SK-N-SH treated with all-trans-retinoic acid at 6 μM for 48 hours (cell line): Measurements from ENCODE around the gene NPR3.

ENCODE experiments used
- ATAC-seq: fragments of 200-7000 bp; cut with Tn5 transposase; 3 replicates; pipeline ENCODE4 v1.9.1; 2020; ENCODE audit warnings: mild to moderate bottlenecking, moderate library complexity
- ARNTL ChIP-seq: fragments of 450-650 bp; formaldehyde crosslinking; IDR thresholded peaks from 2 replicates; pipeline ENCODE4 v1.5.0; 2020; ENCODE audit warnings: low read depth, mild to moderate bottlenecking, moderate library complexity, borderline replicate concordance
- CREB5 ChIP-seq: fragments of 250-450 bp; sonication (Bioruptor Pico); IDR thresholded peaks from 2 replicates; pipeline ENCODE4 v1.5.1; 2020; ENCODE audit warnings: low read depth, mild to moderate bottlenecking, moderate library complexity
- CSDC2 ChIP-seq: fragments of 250-450 bp; sonication (Bioruptor Pico); IDR thresholded peaks from 2 replicates; pipeline ENCODE4 v1.5.0; 2020; ENCODE audit warnings: mild to moderate bottlenecking, moderate library complexity
- CSRNP3 ChIP-seq: fragments of 250-450 bp; sonication (Bioruptor Pico); IDR thresholded peaks from 2 replicates; pipeline ENCODE4 v1.5.1; 2021; ENCODE audit warnings: mild to moderate bottlenecking, moderate library complexity
- ESRRG ChIP-seq: fragments of 250-450 bp; sonication (Bioruptor Pico); IDR thresholded peaks from 2 replicates; pipeline ENCODE4 v1.6.1; 2021; ENCODE audit warnings: mild to moderate bottlenecking
- GLIS3 ChIP-seq: fragments of 250-450 bp; sonication (Bioruptor Pico); IDR thresholded peaks from 2 replicates; pipeline ENCODE4 v1.5.0; 2020; ENCODE audit warnings: mild to moderate bottlenecking, moderate library complexity
- ISL1 ChIP-seq: fragments of 250-450 bp; sonication (Bioruptor Pico); IDR thresholded peaks from 2 replicates; pipeline ENCODE4 v2.1.2; 2022; ENCODE audit warnings: mild to moderate bottlenecking, moderate library complexity
- OSR1 ChIP-seq: fragments of 250-450 bp; sonication (Bioruptor Pico); IDR thresholded peaks from 2 replicates; pipeline ENCODE4 v1.8.0; 2022; ENCODE audit warnings: moderate library complexity, mild to moderate bottlenecking, inconsistent platforms
- PATZ1 ChIP-seq: fragments of 250-450 bp; sonication (Bioruptor Pico); IDR thresholded peaks from 2 replicates; pipeline ENCODE4 v1.8.0; 2020; ENCODE audit warnings: mild to moderate bottlenecking, moderate library complexity, borderline replicate concordance
- POU6F1 ChIP-seq: fragments of 250-450 bp; sonication (Bioruptor Pico); IDR thresholded peaks from 2 replicates; pipeline ENCODE4 v1.8.0; 2021; ENCODE audit warnings: low read depth, mild to moderate bottlenecking, moderate library complexity, borderline replicate concordance
- RARB ChIP-seq: fragments of 250-450 bp; sonication (Bioruptor Pico); IDR thresholded peaks from 2 replicates; pipeline ENCODE4 v1.8.0; 2021; ENCODE audit warnings: mild to moderate bottlenecking, moderate library complexity
- SNAI2 ChIP-seq: fragments of 250-450 bp; sonication (Bioruptor Pico); IDR thresholded peaks from 2 replicates; pipeline ENCODE4 v1.5.0; 2020; ENCODE audit warnings: mild to moderate bottlenecking, moderate library complexity
- TCF4 ChIP-seq: fragments of 250-450 bp; sonication (Bioruptor Pico); IDR thresholded peaks from 2 replicates; pipeline ENCODE4 v1.8.0; 2021; ENCODE audit warnings: mild to moderate bottlenecking, moderate library complexity, borderline replicate concordance
- TOX ChIP-seq: fragments of 250-450 bp; sonication (Bioruptor Pico); IDR thresholded peaks from 2 replicates; pipeline ENCODE4 v1.8.0; 2021; ENCODE audit warnings: mild to moderate bottlenecking, moderate library complexity, borderline replicate concordance
- TSHZ2 ChIP-seq: fragments of 250-450 bp; sonication (Bioruptor Pico); IDR thresholded peaks from 2 replicates; pipeline ENCODE4 v1.5.0; 2020; ENCODE audit warnings: mild to moderate bottlenecking, moderate library complexity
- ZFP3 ChIP-seq: fragments of 250-450 bp; sonication (Bioruptor Pico); IDR thresholded peaks from 2 replicates; pipeline ENCODE4 v1.5.0; 2020; ENCODE audit warnings: mild to moderate bottlenecking, moderate library complexity
- ZNF565 ChIP-seq: fragments of 450-650 bp; formaldehyde crosslinking; conservative IDR thresholded peaks from 2 replicates; pipeline ENCODE4 v1.5.0; 2020; ENCODE audit warnings: low read depth, mild to moderate bottlenecking, moderate library complexity
- ZNF8 ChIP-seq: fragments of 450-650 bp; formaldehyde crosslinking; IDR thresholded peaks from 2 replicates; pipeline ENCODE4 v1.5.0; 2020; ENCODE audit warnings: mild to moderate bottlenecking, moderate library complexity

The NPR3 gene

GRCh38 chr5:32712481-32713360 is 1.6 kb downstream of the NPR3 start:
- TF ChIP-seq RARB (no peak), CSRNP3 (no peak), ARNTL (no peak), TOX (CRISPR knock-in tag) (no peak), ISL1 (CRISPR knock-in tag) (no peak), TCF4 (CRISPR knock-in tag) (no peak), GLIS3 (CRISPR knock-in tag) (no peak), OSR1 (CRISPR knock-in tag) (no peak), TSHZ2 (CRISPR knock-in tag) (no peak), SNAI2 (no peak), CSDC2 (no peak), ESRRG (no peak)
- TF ChIP-seq, all 23 proteins: peak for 0
- ATAC-seq: no peak

- no peak for ATAC-seq
These were observed 2.2 kb downstream of the NPR3 start for GRCh38 chr5:32713361-32713769.

More at GRCh38 chr5:32713361-32713769, 2.2 kb downstream of the NPR3 start:
- TF ChIP-seq TCF4 (CRISPR knock-in tag) (no peak), GLIS3 (CRISPR knock-in tag) (no peak), CSRNP3 (no peak), TSHZ2 (CRISPR knock-in tag) (no peak), ZNF565 (no peak), CSDC2 (no peak), OSR1 (CRISPR knock-in tag) (no peak), CREB5 (no peak), ZNF8 (CRISPR knock-in tag) (no peak), PATZ1 (CRISPR knock-in tag) (no peak), POU6F1 (no peak), ESRRG (no peak), ZFP3 (no peak)
